Testis (tissue), 2 donors: Measurements from ENCODE around the gene PFN2.

Experiments
- POLR2A ChIP-seq: fragments of 450-650 bp; IDR thresholded peaks from one replicate; pipeline ENCODE4 v1.6.1; 2017; ENCODE audit warnings: antibody characterized with exemption, mild to moderate bottlenecking, moderate library complexity
- TF ChIP-seq, protein P1 (sequence below), 3 experiments: fragments of 450-650 bp in 2 of 3; fragments of 200-600 bp in 1 of 3; sonication (generic) in 1 of 3; IDR thresholded peaks; one replicate each; pipeline ENCODE4 v1.5.1; 2016 to 2019; ENCODE audit warnings: antibody characterized with exemption in 3 of 3, mild to moderate bottlenecking in 2 of 3, moderate library complexity in 1 of 3

DNA sequence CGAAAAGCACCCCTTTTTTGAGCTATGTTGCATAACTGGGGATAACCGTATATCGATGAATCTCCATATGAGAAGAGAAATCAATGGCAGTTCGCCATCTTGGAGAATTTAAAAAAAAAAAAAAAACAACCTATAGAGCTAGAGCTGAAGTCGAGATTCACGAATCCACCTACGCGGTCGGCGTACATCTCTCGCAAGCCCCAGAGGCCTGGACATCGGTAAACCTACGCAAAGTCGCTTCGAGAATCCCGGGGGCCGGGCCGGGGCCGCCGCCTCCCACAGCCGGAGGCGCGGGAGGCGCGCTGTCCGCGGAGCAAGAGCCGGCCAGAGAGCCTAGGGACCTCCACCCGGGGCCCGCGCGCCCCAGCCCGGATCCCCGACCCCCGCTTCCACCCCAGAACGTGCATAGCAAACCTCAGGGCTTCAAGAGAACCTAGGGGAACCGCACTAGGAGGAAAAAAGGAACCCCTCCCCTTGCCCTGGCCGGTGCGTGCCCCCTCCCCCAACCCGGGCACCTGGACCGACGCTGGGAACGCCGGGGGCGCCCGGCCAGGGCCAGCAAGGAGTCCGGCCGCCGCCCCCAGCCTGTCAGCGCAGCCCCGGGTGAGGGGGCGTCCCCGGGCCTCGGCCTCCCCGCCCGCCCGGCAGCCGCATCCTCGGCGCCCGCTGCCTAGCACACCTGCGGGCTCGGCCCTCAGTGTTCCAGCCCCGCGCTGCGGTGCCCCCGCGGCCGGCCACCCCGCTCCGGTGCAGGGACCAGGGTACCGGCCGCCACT lies 567 bp downstream of the PFN2 start:
- TF ChIP-seq, protein P1, sequence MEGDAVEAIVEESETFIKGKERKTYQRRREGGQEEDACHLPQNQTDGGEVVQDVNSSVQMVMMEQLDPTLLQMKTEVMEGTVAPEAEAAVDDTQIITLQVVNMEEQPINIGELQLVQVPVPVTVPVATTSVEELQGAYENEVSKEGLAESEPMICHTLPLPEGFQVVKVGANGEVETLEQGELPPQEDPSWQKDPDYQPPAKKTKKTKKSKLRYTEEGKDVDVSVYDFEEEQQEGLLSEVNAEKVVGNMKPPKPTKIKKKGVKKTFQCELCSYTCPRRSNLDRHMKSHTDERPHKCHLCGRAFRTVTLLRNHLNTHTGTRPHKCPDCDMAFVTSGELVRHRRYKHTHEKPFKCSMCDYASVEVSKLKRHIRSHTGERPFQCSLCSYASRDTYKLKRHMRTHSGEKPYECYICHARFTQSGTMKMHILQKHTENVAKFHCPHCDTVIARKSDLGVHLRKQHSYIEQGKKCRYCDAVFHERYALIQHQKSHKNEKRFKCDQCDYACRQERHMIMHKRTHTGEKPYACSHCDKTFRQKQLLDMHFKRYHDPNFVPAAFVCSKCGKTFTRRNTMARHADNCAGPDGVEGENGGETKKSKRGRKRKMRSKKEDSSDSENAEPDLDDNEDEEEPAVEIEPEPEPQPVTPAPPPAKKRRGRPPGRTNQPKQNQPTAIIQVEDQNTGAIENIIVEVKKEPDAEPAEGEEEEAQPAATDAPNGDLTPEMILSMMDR (IDR thresholded peaks at IDR 0.05): no peak
- TF ChIP-seq POLR2A: no peak
